ENCODE results near the gene UBXN1.

DNA sequence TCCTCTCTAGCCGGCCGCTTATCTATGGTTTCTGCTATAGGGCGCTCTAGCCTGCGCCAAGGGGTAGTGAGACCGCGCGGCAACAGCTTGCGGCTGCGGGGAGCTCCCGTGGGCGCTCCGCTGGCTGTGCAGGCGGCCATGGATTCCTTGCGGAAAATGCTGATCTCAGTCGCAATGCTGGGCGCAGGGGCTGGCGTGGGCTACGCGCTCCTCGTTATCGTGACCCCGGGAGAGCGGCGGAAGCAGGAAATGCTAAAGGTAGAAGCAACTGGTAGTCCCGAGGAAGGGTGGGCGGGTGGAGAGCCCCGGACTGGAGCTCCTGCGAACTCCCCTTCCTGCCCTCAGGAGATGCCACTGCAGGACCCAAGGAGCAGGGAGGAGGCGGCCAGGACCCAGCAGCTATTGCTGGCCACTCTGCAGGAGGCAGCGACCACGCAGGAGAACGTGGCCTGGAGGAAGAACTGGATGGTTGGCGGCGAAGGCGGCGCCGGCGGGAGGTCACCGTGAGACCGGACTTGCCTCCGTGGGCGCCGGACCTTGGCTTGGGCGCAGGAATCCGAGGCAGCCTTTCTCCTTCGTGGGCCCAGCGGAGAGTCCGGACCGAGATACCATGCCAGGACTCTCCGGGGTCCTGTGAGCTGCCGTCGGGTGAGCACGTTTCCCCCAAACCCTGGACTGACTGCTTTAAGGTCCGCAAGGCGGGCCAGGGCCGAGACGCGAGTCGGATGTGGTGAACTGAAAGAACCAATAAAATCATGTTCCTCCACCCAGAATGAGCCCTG lies 7.1 kb downstream of the UBXN1 start, which contains the start of the genes LBHD1 and UQCC3:
- TF ChIP-seq, protein P1, sequence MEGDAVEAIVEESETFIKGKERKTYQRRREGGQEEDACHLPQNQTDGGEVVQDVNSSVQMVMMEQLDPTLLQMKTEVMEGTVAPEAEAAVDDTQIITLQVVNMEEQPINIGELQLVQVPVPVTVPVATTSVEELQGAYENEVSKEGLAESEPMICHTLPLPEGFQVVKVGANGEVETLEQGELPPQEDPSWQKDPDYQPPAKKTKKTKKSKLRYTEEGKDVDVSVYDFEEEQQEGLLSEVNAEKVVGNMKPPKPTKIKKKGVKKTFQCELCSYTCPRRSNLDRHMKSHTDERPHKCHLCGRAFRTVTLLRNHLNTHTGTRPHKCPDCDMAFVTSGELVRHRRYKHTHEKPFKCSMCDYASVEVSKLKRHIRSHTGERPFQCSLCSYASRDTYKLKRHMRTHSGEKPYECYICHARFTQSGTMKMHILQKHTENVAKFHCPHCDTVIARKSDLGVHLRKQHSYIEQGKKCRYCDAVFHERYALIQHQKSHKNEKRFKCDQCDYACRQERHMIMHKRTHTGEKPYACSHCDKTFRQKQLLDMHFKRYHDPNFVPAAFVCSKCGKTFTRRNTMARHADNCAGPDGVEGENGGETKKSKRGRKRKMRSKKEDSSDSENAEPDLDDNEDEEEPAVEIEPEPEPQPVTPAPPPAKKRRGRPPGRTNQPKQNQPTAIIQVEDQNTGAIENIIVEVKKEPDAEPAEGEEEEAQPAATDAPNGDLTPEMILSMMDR (IDR thresholded peaks at IDR 0.05): peak in 1 of 4 experiments; percentile 24
- TF ChIP-seq POLR2A (IDR thresholded peaks at IDR 0.05) (peak; percentile 49 to 59), EP300 (IDR thresholded peaks at IDR 0.05) (no peak)
